Adrenal gland (tissue), 5 donors: ENCODE data around the gene BRAF.

ENCODE experiments used
- POLR2A ChIP-seq, 2 donors: fragments of 450-650 bp; IDR thresholded peaks; one replicate each; pipeline ENCODE4 v1.6.1; 2017; ENCODE audit warnings: antibody characterized with exemption in 2 of 2, mild to moderate bottlenecking in 2 of 2, moderate library complexity in 1 of 2
- TF ChIP-seq, protein P1 (sequence below), 6 experiments: fragments of 450-650 bp in 4 of 6; fragments of 200-600 bp in 2 of 6; sonication (generic) in 1 of 6; IDR thresholded peaks; 1 replicate in 5 of 6; 2 replicates in 1 of 6; pipeline versions ENCODE4 v1.5.1 to v1.8.0; 2016 to 2021; ENCODE audit warnings: antibody characterized with exemption in 6 of 6, mild to moderate bottlenecking in 2 of 6, moderate library complexity in 1 of 6
- donor health status: DM: no; HTN: no; CAD: no.

- TF ChIP-seq, protein P1, sequence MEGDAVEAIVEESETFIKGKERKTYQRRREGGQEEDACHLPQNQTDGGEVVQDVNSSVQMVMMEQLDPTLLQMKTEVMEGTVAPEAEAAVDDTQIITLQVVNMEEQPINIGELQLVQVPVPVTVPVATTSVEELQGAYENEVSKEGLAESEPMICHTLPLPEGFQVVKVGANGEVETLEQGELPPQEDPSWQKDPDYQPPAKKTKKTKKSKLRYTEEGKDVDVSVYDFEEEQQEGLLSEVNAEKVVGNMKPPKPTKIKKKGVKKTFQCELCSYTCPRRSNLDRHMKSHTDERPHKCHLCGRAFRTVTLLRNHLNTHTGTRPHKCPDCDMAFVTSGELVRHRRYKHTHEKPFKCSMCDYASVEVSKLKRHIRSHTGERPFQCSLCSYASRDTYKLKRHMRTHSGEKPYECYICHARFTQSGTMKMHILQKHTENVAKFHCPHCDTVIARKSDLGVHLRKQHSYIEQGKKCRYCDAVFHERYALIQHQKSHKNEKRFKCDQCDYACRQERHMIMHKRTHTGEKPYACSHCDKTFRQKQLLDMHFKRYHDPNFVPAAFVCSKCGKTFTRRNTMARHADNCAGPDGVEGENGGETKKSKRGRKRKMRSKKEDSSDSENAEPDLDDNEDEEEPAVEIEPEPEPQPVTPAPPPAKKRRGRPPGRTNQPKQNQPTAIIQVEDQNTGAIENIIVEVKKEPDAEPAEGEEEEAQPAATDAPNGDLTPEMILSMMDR (IDR thresholded peaks at IDR 0.05), result no peak
- TF ChIP-seq POLR2A (IDR thresholded peaks at IDR 0.05), result no peak
Observed at GRCh38 chr7:140889150-140889549, 35.6 kb downstream of the BRAF start.
